ENCODE measurements around the gene KRTAP19-2.

DNA sequence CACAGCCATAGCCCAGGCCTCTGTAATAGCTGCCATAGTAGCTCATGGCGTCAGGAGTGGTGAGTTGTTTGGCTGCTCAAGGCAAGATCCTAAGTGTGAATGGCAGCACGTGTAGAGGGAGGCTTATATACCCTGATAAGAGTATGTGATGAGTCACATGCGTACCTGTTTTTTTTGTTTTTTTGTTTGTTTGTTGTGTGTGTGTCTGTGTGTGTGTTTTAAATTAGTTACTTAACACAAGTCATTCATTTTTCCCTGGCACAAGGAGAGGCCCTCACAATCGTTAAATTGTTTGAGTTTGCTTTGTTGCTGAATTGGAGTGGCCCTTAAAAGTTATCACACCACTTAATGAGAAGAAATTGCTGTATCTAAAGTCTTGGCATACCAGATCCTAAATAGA, 9.8 kb upstream of the KRTAP19-2 start, which contains the start of gene KRTAP19-4:
- TF ChIP-seq POLR2A (IDR thresholded peaks at IDR 0.05) (no peak), EP300 (IDR thresholded peaks at IDR 0.05) (no peak)
- TF ChIP-seq, protein P1, sequence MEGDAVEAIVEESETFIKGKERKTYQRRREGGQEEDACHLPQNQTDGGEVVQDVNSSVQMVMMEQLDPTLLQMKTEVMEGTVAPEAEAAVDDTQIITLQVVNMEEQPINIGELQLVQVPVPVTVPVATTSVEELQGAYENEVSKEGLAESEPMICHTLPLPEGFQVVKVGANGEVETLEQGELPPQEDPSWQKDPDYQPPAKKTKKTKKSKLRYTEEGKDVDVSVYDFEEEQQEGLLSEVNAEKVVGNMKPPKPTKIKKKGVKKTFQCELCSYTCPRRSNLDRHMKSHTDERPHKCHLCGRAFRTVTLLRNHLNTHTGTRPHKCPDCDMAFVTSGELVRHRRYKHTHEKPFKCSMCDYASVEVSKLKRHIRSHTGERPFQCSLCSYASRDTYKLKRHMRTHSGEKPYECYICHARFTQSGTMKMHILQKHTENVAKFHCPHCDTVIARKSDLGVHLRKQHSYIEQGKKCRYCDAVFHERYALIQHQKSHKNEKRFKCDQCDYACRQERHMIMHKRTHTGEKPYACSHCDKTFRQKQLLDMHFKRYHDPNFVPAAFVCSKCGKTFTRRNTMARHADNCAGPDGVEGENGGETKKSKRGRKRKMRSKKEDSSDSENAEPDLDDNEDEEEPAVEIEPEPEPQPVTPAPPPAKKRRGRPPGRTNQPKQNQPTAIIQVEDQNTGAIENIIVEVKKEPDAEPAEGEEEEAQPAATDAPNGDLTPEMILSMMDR (IDR thresholded peaks at IDR 0.05), result no peak

Measured in gastroesophageal sphincter (tissue), 3 donors.